COLO668 (cell line): ENCODE data around the gene MYB.
A peak's percentile ranks its signal among the peaks of the same experiment; 100 is the strongest.

Experiments
- DNase-seq: peaks from one replicate; lab custom pipeline; 2025; ENCODE audit not compliant: unreplicated experiment; lab: John Stamatoyannopoulos, UW

MYB gene

DNA sequence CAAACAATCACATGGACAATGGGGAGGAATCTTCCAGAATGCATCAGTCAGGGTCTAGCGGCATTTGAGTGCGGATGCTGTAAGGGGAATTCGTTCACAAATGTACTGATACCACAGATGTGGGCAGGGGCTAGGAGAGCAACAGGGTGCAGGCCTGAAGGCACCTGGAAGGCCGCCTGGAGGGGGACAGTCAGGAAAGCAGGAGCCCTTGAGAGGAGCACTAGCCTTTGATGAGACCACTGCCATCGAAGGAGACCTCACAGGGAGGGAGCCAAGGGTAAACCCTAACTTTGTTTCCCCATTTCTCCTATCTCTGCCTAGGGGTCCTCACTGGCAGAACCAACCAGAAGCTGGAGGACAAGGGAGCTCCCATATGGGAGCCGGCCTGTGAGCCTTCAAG, 38.2 kb downstream of the MYB start:
- no peak for DNase-seq

DNA sequence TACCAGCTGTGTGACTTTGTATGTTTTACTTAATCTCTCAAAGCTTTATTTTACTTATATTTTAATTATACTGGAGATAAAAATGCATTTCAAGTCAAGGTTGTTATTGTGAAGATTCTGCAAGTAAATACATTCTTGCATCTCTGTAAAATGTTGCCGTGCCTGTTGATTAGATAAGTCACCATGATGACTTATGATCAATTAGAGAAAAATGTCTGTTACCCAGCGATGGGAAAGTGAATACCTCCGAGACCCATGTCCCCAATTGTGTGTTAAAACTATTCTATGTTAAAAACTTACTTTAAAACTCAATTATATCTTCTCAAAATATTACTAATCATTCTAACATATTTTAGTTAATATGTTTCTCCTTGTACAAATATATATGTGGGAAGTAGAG, 39.9 kb downstream of the MYB start:
- no peak for DNase-seq

DNA sequence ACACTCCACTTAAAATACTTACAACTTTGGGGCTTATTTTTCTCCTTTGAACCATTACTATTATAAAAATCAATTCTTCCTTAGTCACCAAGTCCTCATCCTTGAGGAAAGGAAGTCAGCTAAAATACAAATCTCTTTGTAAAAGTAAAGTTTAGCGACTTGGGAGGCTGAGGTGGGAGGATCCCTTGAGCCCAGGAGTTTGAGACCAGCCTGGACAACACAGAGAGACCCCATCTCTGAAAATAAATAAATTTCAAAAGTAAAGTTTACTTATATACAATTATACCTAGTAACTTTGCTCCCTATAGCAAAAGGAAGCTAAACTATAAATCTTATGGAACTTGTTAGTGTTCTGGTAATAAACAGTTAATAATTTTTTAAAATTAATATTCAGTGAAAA, 40.4 kb downstream of the MYB start:
- DNase-seq, result no peak

DNA sequence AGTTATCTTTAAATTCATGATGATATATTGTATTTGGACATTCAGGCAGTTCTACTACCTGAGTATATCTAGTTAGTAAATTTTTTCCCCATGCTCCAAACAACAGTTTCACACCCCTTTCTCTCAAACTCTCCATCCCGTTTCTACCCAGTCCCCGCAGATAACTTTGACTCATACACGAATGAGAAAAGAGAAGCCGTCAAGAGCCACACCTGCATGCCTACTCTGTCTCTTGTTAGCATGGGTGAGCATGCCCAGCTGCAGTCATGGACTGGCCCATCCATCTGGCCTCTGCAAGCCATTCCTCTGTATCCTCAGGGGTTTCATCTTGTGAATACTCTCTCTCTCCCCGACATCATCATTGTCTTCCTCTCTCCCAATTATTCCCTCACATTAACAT, 41.5 kb downstream of the MYB start:
- DNase-seq, result no peak

DNA sequence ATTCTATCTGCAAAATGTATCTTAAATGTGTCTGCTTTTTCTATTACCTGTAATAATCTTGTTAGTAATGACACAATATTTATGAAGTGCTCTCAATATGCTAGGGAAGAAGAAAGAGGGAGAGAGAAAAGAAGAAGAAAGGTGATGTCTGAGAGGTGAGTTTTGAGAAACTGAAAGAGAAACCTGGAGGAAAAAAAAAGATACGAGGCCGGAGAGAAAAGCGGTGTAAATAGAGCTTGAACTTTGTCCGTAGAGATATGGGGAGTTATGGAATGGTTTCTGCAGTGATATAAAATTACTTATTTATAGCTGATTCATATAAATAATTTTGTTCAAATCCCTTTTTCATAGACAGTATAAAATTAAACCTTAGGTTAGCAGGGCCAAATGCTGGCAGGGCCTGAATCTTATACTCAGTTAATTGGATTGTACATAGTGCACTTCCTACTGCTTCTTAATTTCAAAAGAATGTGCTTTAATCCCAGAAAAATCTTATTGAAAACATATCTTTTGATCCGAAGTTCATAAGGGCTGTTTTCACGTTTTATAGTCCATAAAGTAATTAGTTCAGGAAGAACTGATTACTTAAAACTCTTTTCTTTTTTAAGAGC, 43.0 kb downstream of the MYB start:
- no peak for DNase-seq

DNA sequence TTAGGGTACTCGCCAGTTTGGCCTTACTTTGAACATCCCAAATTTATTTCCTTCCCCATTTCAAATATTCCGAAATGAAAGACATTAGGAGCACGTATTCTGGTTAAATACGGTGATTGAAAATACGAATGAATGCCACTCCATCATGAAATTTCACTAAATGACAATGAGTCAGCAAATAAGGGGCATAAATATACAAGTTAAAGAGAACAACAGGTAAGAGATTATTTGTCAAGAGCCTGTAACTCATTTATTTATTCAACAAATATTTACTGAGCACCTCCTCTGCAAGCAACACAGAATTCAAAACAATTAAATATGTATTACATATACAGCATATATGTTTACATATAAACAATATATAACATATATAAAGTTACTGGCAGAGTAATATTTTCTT, 44.8 kb downstream of the MYB start:
- DNase-seq, result no peak

DNA sequence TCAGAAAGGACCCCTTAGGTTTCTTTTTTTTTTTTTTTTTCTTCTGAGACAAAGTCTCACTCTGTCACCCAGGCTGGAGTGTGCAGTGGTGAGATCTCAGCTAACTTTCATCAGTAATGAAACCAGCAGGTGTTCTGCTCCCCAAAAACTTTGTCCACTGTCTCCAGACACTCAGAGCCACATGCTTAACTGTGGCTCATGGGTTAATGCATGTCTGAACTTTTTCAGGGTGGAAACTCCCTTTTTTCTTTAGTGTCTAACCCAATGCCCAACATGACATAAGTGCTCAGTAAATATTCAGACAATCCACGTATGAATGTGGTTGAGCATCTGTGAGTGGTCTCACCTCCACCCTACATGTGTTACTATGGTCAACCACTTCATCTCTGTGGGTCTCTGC, 45.4 kb downstream of the MYB start:
- DNase-seq, result no peak

DNA sequence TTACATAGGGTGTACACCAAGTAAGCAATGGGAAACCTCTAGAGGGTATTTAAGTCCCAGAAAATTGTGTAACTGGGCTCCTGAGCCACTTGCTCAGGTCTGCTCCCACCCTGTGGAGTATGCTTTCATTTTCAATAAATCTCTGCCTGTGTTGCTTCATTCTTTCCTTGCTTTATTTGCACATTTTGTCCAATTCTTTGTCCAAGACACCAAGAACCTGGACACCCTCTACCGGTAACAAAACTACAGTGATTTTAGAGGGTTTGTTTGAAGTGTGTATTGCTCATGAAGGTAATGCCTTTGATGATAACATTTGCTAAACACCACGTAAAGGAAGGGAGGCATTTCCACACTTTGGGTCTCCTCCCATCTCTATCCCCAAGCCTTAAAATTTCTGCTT, 46.2 kb downstream of the MYB start:
- no peak for DNase-seq

DNA sequence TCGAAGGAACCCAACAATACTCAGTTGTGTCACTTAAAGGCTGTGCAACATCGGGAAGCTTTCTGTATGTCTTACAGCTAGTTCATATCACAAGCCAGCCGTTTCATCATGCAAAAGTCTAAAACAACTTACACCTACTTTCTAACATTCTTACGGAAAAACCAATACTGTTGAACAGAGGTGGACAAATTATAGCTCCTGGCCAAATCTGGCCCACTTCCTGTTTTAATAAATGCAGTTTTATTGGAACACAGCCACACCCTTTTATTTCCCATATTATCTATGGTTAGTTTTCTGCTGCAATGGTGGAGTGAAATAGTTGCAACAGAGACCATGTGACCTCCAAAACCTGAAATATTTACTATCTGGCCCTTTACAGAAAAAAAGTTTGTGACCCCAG, 46.6 kb downstream of the MYB start:
- DNase-seq, result no peak

DNA sequence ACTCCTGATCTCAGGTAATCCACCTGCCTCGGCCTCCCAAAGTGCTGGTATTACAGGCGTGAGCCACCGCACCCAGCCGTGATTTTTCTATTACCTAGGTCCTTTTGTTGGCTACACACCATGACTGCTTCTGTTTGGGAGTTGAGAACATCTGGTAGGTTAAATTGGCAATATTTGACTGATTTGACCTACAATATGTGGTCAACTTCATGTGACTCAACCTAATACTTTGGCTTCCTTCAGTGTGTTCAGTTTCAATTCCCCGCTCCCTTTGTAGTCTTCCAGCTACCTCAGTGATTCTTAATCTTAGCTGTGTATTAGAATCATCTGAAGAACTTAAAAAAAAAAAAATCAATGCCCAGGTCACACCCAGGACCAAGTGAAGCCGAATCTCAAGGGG, 47.4 kb downstream of the MYB start:
- no peak for DNase-seq

DNA sequence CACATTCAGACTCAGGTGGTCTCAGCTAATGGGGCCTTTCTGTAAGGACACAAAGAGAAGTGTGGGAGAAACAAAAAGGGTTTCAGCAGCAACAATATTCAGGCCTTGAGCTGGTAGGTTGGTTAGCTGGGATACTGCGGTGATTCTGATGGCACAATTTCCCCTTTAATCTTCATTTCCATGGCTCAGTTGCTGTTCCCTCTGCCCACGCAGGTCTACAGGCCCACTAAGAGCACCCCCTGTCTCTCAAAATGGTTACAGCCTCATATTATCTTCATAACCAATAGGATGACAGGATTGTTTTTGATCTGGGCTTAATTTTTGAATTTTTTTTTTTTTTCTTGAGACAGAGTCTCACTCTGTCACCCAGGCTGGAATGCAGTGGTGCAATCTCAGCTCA, 48.9 kb downstream of the MYB start:
- DNase-seq, result no peak

DNA sequence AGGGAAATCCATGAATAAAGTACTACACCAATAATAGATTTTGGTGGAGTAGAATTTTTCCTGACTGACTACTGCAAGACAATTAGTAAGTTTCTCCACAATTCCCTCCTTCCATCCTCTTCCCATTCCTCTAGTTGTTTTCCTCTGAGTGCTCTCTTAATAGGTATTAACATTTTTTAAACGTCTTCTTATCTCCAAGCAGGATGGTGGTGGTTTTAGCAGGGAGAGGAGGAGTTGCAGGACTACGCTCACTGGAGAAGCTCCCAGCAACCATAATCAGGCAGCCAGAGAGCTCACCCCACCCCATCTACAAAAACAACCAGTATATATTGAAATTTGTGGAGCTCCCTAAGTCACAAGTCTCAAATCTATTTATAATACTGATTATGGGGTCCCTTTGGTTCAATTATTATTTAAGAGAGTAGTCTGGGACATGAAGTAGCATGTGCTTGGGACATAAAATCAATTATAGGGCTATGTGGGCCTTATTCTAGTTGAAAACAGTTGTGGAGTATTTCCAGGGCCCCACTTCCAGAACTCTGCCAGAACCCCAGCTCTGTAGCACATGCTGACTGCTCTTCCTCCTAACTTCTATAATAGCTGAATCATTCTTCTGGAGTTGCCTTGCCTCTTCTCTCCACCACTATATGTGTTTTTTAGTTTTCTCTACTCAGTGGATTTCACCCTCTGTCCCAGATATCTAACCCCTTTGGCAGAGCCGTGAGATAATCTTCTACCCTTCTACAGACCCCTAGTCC, 49.8 kb downstream of the MYB start:
- DNase-seq, result no peak

DNA sequence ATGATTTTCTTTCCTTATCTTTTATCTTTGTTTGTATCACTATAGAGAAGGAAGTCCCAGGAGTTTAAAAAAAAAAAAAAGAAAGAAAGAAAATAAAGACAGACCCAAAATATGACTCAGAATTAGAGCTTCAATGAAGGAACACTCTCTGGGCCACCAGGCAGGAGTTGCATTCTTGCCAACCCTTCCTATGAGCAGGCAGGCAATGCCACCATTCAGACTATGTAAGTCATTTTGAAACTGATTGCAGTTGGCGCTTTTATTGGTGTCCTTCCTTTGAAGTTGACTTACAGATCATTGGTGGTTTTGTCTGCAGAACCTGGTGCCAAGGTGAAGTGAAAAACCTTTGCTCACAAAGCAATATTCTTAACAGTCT, 50.3 kb downstream of the MYB start:
- DNase-seq, result no peak

DNA sequence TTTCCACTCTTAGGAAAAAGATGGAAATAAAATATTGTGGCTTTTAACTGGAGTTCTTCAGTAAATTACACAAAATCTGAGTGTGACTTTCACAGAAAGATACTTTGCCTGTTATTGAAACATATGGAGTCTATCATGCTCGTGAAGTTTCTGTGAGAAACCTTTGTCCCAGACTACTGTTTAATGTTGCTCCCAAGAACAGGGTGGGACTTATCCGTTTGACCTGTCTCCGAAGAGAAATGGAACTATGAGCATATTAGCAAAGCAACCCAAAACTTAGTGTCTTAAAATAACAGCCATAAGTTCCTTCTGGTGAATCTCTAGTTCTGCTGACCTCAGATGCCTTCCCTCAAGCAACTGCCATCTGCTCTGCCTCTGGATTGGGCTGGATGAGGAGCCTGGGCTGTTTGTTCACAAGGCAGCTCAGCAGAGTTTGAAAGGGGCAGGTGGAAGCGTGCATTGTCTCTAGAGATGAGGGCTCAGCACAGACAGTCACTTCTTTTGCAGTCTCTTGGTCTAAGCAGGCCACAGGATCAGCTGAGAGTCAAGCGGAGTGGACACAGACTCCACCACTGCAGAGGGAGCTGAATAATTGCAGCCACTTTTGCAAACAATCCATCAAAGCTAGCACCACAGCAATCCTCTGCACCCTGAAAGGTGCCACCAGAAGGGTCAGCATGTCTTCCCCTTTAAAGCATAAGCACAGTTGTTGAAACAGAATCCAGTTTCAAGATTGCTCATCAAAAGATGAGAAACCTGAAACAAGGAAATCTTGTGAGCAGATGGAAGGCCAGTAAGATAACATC, 52.8 kb downstream of the MYB start:
- DNase-seq, result peak; percentile 8

DNA sequence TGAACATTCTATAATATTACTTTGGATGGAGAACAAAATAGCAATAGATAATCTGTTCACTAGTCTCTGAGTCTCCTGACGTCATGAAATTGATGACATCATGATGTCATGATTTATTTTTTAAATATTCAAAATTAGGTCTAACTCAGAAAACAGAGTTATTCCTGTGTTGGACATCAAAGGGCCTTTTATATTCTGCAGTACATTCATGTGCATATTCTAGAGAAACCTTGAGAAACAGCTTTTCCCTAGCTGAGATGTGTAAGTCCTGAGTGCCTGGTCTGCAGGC, 53.3 kb downstream of the MYB start:
- no peak for DNase-seq

DNA sequence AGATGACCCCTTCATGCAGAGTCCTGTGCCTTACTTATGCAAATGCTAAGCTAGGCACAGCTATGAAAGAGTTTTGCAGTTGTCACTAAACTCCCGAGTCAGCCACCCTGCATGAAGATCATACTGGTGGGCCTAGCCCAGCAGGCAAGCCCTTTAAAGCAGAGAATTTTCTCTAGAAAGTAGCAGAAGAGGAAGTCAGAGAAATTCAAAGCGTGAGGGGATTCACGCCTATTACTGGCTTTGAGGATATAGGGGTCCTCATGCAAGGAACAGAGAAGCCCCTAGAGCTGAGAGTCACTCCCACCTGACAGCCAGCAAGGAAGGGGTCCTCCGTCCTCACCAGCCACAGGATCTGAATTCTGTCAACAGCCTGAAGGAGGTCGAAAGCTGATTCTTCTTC, 54.6 kb downstream of the MYB start:
- no peak for DNase-seq

DNA sequence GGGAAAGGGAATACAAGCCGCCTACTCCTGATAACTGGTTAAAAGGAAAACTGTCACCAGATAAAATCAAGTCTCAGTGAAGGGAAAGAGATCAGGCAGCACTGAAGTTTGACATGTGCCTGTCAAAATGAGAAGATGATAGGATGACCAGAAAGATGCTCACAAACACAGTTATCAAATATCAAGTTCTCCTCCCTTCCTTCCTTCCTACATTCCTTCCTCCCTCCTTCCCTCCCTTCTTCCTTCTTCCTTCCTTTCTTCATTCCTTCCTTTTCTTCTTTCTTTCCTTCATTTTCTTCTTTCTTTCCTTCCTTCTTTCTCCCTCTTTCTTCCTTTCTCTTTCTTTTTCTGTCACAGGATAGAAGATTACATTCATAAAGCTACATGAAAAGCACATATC, 55.2 kb downstream of the MYB start:
- no peak for DNase-seq

DNA sequence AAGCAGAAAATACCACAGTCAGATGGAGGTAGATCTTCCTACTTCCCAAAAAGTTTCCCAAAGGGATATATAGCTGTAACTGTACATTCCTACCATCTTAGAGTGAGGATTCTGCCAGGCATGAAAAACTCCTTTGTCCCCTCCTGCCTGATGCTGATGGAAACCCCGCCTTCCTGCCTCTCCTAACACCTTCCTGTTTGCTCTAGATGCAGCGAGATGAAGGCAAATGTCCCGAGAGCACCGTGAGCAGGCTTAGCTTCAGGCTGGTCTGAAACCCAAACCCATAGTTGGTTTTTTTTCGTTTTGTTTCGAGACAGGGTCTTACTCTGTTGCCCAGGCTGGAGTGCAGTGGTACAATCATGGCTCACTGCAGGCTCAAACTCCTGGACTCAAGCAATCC, 55.6 kb downstream of the MYB start:
- DNase-seq, result no peak

DNA sequence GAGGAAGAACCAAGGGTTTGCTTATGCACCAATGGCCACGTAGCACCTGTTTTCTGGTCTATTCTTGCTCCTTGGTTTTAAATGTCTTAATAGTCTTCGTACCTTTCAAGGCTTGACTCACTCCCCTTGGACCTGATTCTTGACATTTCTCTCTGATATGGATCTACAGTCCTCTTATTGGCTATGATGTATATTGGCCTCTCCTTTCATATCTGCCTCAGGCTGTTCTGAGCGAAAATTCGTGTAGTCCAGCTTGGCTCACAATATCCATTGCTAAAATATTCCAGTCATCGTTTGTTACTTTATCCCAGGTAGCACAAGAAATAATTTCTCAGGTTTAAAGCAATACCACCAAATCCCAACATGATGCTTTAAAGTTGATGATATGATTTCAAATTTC, 59.6 kb downstream of the MYB start:
- DNase-seq, result no peak

DNA sequence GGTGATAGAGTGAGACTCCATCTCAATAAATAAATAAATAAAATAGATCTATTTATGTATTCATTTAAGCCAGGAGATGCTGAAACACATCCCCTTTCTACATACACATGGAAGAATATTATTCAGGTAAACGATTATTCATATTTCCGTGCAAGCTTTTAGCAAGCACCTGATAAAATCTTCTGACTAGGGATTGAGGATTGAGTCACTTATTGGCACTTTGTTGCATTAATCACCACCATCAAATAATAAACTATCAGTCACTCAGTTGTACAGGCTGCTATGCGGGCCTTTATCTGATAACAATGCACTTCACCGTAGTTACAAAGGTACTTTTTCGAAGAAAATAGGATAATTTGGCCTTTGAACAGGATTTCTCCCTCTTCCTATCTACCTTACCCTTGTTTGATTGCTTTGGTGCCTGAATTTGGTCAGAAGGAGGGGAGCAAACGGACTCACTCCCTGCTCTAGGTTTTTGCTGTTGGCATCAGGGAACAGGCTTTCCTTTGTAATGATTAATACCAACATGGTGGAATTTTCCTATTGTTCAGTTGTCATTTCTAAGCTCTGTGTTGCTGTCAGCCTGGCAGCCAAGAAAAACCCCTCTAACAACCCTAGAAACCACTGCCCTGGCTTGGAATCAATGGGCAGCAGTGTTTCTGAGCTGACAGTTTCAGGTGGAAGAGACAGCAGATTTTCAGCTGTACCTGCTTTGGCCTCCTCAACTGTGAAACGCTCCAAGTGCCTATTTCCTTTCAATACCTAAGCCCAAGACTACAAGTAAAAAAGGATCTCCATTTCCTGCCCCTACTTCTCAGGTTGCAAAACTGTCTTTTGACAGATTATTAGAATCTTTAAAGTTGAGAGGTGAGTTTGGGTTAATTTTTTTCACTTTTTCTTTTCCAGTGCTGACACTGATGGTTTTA, 63.0 kb downstream of the MYB start:
- no peak for DNase-seq

DNA sequence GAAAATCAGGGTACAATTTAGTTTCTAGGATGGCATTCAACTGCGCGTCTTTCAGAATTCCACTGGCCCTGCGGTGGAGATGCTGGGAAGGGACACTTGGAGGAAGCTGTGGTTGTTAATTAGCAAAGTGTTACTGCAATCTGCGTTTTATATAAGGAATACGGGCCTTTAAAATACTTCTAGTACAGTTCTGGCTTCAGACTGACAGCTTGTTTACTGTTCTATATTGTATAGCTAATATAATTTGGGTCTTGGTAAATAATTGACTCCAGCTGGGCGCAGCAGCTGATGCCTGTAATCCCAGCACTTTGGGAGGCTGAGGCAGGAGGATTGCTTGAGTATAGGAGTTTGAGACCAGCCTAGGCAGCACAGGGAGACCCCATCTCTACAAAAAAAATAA, 63.7 kb downstream of the MYB start:
- DNase-seq, result no peak
